Stimulated activated CD8-positive, alpha-beta memory T cell treated with anti-CD3 and anti-CD28 coated beads, Interleukin-12 subunit alpha, Interleukin-12 subunit beta, amount 100 ng/mL, for 24 hours (primary cell): ENCODE results near the gene BAZ2B.

Experiments used
- DNase-seq: peaks from one replicate; pipeline ENCODE4 v3.0.0-alpha.2; 2020; ENCODE audit errors: extremely low read depth

Gene BAZ2B

DNA sequence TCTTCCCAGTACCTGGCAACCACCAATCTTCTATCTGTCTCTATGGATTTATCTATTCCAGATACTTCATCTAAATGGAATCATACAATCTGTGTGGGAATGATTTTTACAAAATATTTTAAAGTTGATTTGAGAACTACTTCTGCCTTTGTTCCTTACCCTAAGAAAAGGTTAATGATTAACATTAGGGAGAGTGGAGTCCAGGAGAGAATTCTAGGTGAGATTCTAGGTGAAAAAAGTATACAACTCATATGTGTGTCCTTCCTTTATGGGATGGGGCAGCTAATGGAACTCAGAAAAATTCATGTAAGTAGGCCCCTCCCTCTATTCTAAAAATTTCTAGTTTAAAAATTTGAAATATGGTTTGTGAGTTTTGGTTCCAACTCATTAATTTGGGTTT is 293.9 kb downstream of the BAZ2B start:
- no peak for DNase-seq

- no peak for DNase-seq
Observed at GRCh38 chr2:159317392-159318088, 298.8 kb downstream of the BAZ2B start.

- no peak for DNase-seq
Observed at GRCh38 chr2:159307942-159308341, 308.4 kb downstream of the BAZ2B start.

GRCh38 chr2:159300586-159300985 is 315.8 kb downstream of the BAZ2B start:
- DNase-seq: no peak

- DNase-seq: no peak
Observed at GRCh38 chr2:159298967-159299366, 317.4 kb downstream of the BAZ2B start.

DNA sequence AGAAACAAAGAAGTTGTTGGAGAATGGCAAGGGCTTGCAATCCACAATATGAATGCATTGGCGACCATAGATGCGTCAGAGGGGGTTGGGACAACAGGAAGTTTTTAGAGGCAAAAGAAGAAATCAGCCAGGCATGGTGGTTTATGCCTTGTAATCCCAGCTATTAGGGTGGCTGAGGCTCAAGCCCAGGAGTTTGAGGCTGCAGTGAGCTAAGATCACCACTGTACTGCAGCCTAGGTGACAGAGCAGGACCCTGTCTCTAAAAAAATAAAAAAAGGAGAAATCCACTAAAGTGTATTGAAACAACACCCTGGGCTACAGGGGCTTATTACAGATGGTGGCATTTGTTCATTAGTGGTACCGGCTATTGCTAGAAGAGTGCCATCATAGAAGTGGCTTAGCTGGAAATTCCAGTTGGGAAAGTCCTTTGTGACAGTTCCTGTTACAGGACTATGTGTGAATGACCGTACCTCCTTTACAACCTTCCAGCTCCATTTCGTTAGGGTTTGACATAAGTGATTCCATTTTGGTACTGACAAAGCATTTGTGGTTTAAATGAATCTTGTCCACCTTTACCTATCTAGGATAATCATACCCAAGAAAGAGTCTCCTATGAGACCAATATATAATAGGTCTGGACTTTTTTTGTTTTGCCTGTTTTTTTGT is 319.2 kb downstream of the BAZ2B start:
- no peak for DNase-seq

- DNase-seq: no peak
Observed at GRCh38 chr2:159292157-159292556, 324.2 kb downstream of the BAZ2B start.

- no peak for DNase-seq
Observed at GRCh38 chr2:159290289-159290907, 325.9 kb downstream of the BAZ2B start.

DNA sequence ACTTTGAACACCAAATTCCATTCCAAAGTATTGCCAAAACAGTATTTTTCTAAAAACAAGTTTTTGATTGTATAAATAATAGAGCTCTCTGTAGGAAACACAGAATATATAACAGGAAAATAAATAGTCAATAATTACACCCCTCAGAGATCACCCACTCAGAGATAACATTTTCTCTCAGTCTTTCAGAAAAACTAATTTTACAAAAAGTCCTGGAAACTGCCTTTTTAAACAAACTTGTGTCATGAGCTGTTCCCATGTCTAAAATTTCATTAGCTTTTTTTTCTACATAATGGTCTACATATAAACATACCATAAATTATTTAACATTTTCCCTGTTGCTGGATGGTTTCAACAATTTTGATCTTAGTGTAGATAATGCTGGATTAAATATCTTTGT is 328.6 kb downstream of the BAZ2B start:
- no peak for DNase-seq

- peak; percentile 96 for DNase-seq
Observed at GRCh38 chr2:159286709-159287441, 329.5 kb downstream of the BAZ2B start.

GRCh38 chr2:159285929-159286708 is 330.2 kb downstream of the BAZ2B start, which contains the start of gene WDSUB1:
Gene WDSUB1 (minus strand): TSS chr2:159286703. CDS start chr2:159283069, 3,634 bp downstream.
- no peak for DNase-seq

DNA sequence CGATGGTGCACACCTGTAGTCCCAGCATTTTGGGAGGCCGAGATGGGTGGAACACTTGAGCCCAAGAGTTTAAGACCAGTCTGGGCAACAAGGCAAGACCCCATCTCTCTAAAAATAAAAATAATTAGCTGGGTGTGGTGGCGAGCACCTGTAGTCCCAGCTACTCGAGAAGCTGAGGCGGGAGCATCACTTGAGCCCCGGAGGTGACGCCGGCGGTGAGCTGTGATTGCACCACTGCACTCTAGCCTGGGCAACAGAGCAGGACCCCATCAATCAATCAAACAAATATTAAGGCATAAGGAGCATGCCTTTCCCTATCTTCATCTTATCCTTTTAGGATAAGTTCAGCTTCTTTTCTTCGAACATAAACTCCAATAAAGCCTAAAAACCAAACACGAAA is 330.9 kb downstream of the BAZ2B start:
- DNase-seq: no peak

DNA sequence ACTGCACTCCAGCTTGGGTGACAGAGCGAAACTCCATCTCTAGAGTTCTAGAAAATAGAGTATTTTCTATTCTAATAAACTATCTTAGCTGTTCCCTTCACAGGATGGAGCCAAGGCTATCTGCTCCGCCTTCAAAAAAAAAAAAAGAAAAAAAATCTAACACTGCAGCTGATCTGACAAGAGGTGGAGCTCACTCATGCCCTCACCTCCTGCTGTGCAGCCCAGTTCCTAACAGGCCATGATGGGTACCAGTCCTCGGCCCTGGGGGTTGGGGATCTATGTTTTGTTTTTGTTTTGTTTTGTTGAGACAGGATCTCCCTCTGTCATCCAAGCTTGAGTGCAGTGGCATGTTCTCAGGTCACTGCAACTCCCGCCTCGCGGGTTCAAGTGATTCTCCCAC is 332.8 kb downstream of the BAZ2B start:
- no peak for DNase-seq

DNA sequence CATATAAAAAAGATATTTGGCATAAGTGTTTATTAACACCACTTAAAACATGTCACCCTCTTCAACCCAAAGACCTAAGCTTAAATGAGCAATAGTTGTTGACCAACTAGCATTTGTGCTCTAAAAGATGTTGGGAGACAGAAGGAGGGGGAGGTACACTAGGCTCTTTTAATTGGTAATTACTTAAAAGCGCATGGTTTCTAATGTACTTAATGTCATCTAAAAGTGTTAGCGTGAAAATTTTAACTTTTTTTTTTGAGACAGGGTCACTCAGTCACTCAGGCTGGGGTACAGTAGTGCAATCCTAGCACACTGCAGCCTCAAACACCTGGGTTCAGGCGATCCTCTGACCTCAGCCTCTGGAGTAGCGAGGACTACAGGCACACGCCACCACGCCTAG is 335.3 kb downstream of the BAZ2B start:
- DNase-seq: no peak

DNA sequence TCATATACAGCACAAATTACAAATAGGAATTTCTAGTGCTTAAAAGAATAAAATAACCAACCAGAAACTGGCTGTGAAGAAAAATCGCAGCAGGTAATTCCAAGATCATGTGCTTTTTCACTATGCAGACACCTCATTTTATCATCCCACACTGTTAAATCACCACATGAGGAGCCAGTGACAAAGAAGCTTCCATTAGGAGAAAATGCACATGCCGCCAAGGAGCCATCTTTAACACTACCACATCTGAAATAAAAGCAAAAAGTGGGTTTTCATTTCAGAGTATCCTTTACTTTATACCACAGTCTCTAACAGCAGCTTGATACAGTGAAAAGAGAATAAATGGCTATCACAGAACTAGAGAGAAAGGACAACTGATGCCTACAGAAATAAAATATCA is 336.6 kb downstream of the BAZ2B start:
- no peak for DNase-seq

GRCh38 chr2:159275111-159275510 is 341.2 kb downstream of the BAZ2B start:
- DNase-seq: no peak

- no peak for DNase-seq
Observed at GRCh38 chr2:159272156-159272555, 344.2 kb downstream of the BAZ2B start.

- no peak for DNase-seq
Observed at GRCh38 chr2:159270744-159271379, 345.5 kb downstream of the BAZ2B start.
